ENCODE measurements around the gene MTAP.

DNA sequence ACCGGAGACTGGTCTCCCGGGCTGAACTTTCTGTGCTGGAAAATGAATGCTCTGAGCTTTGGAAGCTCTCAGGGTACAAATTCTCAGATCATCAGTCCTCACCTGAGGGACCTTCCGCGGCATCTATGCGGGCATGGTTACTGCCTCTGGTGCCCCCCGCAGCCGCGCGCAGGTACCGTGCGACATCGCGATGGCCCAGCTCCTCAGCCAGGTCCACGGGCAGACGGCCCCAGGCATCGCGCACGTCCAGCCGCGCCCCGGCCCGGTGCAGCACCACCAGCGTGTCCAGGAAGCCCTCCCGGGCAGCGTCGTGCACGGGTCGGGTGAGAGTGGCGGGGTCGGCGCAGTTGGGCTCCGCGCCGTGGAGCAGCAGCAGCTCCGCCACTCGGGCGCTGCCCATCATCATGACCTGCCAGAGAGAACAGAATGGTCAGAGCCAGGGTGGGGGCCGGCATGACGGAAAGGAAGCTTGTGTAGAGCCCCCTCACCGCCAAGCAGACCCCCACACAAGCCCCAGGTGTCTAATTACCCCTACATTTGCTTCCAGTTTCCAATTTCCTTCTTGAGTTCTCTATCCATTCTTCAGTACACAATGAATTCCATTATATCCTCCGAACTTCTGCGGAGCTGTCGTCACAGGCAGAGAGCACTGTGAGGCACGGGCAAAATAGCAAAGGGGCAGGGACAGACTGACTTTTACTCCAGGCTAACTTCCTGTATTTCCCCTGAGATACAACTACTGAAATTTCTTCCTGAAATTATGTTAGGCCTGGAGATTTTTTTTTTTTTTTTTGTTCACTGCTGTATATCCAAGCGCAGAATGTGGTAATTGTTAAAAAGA is 168.6 kb downstream of the MTAP start:
- TF ChIP-seq CTCF (IDR thresholded peaks at IDR 0.05) (no peak), POLR2A (IDR thresholded peaks at IDR 0.05) (no peak)
